Activated T-cell treated with anti-CD3 and anti-CD28 coated beads for 24 hours (primary cell): ENCODE data around the gene JADE2.
"Not testable (repeated sequence)": the region's sequence is repeated elsewhere in the genome, so short reads cannot be mapped to it uniquely, and the experiment has no call there.

ENCODE experiments used
- DNase-seq: peaks from one replicate; pipeline ENCODE4 v3.0.0-alpha.2; 2020; ENCODE audit warnings: low read depth

JADE2 gene

GRCh38 chr5:134552301-134552700 lies 26.8 kb downstream of the JADE2 start:
- DNase-seq, result no peak

GRCh38 chr5:134552716-134553115 lies 27.2 kb downstream of the JADE2 start:
- DNase-seq, result not testable (repeated sequence)

DNA sequence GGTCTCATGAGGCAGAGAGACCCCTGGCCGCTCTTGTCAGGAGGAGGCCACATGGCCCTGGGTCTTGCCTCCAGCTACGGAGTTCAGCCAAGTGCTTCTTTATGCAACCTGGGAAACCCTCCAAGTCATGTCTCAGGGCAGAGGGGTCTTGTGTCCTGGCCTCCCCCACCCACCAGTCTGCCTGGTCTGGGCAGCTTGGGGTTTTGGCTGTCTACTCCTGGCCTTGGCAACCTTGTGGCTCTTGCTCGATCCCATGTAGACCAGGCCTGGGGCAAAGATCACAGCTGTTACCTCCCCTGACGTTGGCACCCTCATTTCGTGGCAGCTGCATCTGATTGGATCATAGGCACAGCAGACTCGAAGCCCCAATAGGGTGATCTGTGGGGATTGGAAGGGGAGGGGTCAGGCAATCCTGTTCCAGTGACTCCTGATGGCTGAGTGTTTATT lies 28.4 kb downstream of the JADE2 start:
- DNase-seq, result no peak

- DNase-seq, result no peak
Observed at GRCh38 chr5:134554319-134555222, 29.1 kb downstream of the JADE2 start.

DNA sequence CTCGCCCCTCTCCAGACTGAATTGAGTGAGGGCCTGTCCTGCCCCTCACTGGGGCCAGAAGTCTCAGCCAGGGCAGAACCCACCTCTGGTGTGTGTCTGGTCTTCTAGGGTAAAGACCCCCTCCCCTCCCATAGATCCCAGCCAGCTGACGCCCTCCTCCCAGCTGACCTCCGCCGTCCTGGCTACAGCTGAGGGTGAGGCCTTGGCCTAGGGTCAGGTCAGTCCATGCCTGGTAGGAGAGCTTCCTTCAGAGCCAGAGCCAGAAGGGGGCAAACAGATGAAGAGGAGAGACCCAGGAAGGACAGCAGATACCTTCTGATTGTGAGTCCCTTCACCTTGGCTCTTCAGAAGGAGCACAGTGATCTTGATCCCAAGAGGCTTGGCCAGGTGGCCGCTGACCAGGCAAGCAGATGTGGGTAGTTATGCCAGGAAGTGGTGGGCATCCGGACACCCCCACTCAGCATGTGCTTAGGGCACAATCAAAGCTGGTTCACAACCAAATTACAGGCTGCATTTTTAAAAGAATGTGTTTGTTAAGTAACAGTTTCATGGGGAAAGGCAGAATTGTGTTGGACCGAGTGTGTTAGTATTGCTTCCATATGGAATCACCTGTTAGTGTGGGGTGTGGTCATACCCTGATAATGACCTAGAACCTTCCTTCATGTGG lies 29.9 kb downstream of the JADE2 start:
- no peak for DNase-seq

DNA sequence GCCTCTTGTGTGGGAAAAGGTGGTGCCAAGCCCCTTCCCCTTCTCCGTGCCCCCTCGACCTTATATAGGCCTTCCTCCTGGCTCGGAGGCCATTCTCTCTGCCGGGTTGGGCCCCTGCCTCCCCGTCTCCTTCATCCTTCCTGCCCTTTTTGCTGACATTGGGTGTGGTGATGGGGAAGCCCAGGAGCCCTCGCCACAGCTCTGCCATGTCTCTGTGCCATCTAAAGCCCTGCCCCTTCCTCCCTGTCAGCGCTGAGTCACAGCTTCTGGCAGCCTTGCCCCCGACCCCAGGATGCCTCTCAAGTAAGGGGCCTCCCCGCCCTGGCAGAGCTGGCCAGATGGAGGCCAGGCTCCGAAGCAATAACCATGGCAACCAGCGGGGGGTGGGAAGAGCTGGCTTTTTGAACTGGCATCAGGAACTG lies 30.4 kb downstream of the JADE2 start:
- peak; percentile 70 for DNase-seq

DNA sequence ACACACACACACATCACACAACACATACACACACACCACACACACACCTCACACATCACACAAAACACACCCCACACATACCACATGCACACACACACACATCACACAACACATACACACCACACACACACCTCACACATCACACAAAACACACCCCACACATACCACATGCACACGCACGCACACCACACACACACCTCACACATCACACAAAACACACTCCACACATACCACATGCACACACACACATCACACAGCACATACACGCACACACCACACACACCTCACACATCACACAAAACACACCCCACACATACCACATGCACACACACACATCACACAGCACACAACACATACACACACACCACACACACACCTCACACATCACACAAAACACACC lies 31.1 kb downstream of the JADE2 start:
- DNase-seq, result not testable (repeated sequence)

- DNase-seq, result no peak
Observed at GRCh38 chr5:134556994-134557393, 31.5 kb downstream of the JADE2 start.

DNA sequence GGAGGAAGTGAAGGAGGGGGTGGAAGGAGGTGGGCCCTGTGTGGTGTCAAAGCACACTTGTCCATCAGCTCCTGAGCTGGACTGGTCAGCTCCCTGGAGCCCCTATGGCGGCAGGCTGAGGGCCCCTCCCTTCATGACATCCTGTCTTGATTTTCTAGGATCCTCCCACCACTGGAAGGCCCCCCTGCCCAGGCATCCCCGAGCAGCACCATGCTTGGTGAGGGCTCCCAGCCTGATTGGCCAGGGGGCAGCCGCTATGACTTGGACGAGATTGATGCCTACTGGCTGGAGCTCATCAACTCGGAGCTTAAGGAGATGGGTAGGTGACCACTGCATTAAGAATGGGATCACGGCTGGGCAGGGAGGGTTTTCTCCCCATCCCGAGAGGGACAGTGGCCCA lies 34.2 kb downstream of the JADE2 start:
- DNase-seq, result no peak

- no peak for DNase-seq
Observed at GRCh38 chr5:134560698-134561097, 35.2 kb downstream of the JADE2 start.

DNA sequence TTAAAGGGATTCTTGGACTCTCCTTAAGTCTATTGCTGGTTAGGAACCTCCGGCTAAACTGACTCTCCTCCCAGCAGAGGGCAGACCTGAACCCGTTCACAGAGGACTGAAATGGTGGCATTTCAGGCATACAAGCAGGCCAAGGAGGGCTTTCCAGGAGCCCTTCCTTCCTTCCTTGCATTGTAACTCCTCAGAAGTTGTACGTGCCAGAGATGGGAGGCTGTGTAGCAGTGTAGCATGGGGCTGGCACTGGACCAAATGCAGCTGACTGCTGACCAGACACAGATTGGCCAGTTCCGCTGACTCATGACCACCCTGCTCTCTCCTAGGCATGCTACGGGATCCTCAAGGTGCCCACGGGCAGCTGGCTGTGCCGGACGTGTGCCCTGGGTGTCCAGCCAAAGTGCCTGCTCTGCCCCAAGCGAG lies 36.4 kb downstream of the JADE2 start:
- no peak for DNase-seq

- no peak for DNase-seq
Observed at GRCh38 chr5:134563221-134563620, 37.8 kb downstream of the JADE2 start.

DNA sequence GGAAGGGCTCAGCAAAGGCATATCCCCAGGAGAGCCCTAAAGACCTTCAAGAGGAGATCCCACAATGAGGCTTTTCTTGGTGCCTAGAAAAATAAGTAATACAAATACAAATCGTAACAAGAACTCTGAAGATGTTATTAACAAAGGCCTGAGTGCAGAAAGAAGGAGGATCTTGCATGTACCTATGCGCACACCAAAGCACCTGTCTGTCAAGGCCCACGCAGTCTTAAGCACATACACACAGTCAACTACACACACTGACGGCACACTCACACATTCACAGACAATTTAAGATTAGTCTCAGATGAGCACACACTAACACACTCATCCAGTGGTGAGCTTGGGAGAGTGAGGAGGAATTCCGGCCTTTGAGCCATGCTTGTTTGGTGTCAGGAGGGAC lies 38.5 kb downstream of the JADE2 start:
- DNase-seq, result no peak

GRCh38 chr5:134564396-134564795 lies 38.9 kb downstream of the JADE2 start:
- DNase-seq, result no peak

- DNase-seq, result no peak
Observed at GRCh38 chr5:134565791-134566740, 40.6 kb downstream of the JADE2 start.

DNA sequence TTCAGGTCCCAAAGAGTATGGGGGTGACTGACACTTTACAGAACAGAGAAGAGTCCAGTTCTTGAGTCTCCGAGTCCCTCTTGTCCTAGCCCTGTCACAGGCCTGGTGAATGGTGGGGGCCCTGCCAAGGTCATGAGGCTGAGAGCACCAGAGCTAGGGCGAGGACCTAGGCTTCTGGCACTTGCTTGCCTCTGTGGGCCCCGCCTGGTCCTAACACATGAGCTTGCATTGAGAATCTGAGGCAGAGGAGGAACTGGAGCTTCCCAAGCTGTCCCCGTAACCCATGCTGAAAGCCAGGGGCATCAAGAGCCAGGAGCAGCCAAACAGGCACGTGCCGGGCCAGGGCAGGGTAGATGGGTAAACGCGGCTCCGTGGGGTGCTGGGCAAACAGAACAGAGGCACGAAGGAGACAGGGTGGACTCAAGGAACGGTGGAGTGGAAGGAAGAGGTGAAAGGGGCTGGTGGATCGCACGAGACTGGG lies 41.3 kb downstream of the JADE2 start:
- DNase-seq, result no peak

- DNase-seq, result no peak
Observed at GRCh38 chr5:134567641-134568336, 42.3 kb downstream of the JADE2 start.

DNA sequence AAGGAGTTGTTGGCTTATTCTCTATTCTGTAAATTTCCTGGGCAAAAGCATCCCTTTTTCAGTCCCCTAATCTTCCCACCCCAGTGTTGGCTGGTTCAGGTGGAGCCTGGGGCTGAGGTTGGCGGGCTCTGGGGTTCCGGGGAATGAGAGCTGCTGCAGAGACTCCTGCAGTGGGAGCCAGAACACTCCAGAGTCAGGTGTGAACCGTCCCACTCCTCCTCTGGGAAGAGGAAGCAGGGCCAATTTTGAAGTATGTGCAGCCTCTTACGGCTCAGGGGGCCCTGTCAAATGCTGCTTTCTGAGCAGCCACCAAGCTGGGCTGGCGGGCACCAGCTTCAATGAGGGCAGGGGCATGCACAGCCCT lies 42.8 kb downstream of the JADE2 start:
- DNase-seq, result no peak

DNA sequence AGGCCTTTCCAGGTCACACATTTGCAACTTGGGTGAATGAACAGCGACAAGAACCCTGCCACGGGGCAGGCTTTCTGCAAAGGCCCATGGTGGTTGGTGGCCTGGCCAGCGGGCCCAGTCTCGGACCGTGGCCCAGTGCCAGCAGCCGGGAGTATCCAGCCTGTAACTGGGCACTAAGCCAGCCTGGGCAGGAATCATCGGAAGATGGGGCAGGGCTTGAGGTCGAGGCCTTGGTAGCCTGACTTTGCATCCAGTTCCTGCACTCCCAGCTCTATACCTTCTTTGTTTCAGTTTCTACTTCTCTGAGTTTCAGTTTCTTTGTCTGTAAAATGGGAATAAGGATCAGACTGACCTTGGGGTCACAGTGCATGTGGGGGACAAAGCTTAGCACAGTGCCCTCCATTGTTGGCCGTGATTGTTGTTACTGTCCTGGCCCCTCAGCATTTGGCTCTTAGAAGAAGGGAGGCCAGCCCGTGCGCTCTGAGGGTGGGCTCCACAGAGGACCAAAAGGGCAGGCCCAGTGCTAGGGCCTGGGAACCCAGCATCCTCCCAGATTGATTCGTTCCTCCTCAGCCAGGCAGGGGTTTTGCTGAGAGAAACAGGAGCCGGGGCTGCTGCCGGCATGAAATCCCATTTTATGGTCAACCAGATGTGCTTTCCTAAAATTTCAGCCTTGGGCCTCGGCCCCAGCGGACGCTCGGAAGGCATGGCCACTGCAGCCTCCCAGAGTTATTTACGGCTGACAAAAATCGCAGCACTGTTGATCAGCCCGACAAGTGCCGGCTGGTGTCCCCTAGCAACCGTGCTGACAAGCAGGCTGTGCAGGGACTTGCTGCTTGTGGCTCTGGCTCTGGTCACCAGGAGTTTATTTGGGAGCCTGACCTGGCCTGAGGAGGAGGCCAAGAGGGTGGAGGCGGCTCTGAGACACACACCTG lies 43.6 kb downstream of the JADE2 start:
- no peak for DNase-seq

DNA sequence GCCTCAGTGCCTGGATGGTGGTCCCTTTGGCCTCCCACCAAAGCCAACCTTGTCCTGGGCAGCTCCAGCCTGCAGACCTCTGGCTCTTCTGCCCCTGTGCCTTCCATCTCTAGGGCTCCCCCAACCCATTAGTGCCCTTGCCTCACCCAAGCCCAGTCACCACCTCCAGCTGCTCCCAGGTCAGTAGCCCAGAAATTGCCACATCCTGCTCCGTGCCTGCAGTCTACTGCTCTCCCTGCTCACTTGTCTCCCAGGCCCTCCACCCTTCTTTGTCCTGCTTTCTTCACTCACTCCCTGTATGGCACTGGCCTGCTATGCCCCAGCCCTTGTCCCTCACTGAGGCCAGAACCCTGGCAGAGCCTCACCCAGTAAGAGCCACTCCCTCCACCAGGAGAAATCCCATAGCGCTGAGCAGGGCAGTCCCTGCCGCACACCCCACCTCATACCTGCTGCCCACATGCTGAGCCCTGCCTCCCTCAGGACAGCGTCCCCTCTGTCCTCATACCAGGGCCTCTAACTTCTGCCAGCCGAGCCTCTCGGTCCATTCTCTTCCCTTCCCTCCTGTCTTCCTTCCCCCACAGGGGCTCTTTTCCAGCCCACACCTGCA lies 44.4 kb downstream of the JADE2 start:
- no peak for DNase-seq
